GM06990 (cell line): ENCODE results near the gene FAM83G.

Source experiments
- DNase-seq: peaks from one replicate; pipeline ENCODE4 v3.0.0-alpha.2; 2011; ENCODE audit not compliant: insufficient read length; ENCODE audit errors: extremely low read depth
- H3K27me3 ChIP-seq: replicated peaks from 2 replicates; pipeline ENCODE4 v1.6.0; 2011; ENCODE audit warnings: low read length; ENCODE audit not compliant: control insufficient read depth, insufficient read depth
- H3K36me3 ChIP-seq: 2 replicates; pipeline ENCODE4 v1.5.1; 2011; ENCODE audit warnings: low read length; ENCODE audit not compliant: control insufficient read depth, insufficient read depth
- H3K4me3 ChIP-seq: replicated peaks from 2 replicates; pipeline ENCODE4 v1.5.1; 2011; ENCODE audit warnings: low read depth, mild to moderate bottlenecking, control low read depth, low read length
- CTCF ChIP-seq: IDR thresholded peaks from 2 replicates; pipeline ENCODE4 v1.5.1; 2011; ENCODE audit warnings: low read length, control low read depth, mild to moderate bottlenecking, inconsistent platforms; ENCODE audit not compliant: insufficient read depth, poor library complexity, severe bottlenecking

FAM83G gene

GRCh38 chr17:18961634-18962493, 42.7 kb downstream of the FAM83G start:
- TF ChIP-seq CTCF = no peak
- no peak overlapping the region for H3K4me3 ChIP-seq
- H3K27me3 ChIP-seq = no peaks in the 10 kb centered on the region
- DNase-seq = peak; percentile 40
- H3K36me3 ChIP-seq = no peaks in the 10 kb centered on the region

GRCh38 chr17:18960803-18961511, 43.6 kb downstream of the FAM83G start:
- peak; percentile 86 for DNase-seq
- Histone ChIP-seq H3K36me3 (no peaks in the 10 kb centered on the region), H3K4me3 (no peak overlapping the region), H3K27me3 (no peaks in the 10 kb centered on the region)
- TF ChIP-seq CTCF = peak; percentile 92

GRCh38 chr17:18960241-18960665, 44.3 kb downstream of the FAM83G start:
- Histone ChIP-seq H3K36me3 (no peaks in the 10 kb centered on the region), H3K4me3 (no peak overlapping the region), H3K27me3 (no peaks in the 10 kb centered on the region)
- DNase-seq = no peak
- TF ChIP-seq CTCF = no peak

DNA sequence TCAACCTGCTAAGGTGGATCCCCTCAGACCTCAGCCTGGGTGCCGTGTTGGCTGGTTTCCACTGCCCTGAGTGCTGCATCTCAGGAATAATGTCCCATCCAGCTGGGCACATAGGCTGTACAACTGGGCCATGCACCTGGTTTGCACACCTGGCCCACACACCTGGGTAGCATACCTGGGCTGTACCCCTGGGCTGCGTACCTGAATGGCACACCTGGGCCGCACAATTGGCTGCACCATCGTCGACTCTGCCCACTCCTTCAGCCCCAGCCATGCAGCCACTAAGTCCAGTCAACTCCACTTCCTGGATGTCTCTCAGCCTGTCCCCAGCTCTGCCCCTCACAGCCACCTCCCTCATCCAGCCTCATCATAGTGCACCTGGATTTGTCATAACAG, 44.7 kb downstream of the FAM83G start:
- Histone ChIP-seq H3K27me3 (no peaks in the 10 kb centered on the region), H3K36me3 (no peaks in the 10 kb centered on the region), H3K4me3 (no peak overlapping the region)
- TF ChIP-seq CTCF = no peak
- DNase-seq = no peak

DNA sequence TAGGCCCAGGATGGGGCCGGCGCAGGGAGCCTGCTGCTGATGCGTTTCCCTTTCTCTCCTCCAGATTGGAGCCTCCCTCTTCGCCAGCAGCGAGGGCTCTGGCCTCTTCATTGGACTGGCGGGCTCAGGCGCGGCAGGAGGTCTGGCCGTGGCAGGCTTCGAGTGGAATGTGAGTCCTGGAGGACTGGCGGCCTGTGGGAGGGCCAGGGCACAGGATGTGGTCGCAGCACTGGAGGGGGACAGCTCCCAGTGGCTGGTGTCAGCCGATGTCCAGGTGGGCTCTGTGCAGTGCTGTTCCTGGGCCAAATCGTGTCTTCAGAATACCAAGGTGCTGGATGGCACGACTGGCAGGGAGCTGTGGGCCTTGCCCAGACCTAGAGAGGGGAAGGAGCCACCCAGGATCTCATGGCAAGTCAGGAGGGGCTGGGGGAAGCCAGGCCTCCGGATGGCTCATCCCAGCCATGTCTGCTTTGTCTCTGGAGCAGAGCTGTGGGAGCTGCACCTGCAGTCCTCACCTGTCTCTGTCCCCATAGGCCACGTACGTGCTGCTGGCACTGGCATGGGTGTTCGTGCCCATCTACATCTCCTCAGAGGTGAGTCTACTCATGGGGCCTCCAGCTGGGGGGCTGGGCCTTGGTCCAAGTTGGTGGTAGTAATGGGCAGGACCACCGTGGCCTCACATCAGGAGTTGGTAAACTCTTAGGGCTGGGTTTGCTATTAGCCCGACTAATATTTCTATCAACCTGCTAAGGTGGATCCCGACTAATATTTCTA, 45.3 kb downstream of the FAM83G start:
- Histone ChIP-seq H3K27me3 (no peaks in the 10 kb centered on the region), H3K4me3 (no peak overlapping the region), H3K36me3 (no peaks in the 10 kb centered on the region)
- TF ChIP-seq CTCF = no peak
- no peak for DNase-seq
